Measurements from ENCODE around the gene POLRMT. TPM values are rescaled to one million over a fixed set of nuclear protein-coding genes. Genes with fewer than 3 reads are reported as not detected.

POLRMT gene
- total RNA-seq, 1 donor from 2014 or later: 90.1 TPM

DNA sequence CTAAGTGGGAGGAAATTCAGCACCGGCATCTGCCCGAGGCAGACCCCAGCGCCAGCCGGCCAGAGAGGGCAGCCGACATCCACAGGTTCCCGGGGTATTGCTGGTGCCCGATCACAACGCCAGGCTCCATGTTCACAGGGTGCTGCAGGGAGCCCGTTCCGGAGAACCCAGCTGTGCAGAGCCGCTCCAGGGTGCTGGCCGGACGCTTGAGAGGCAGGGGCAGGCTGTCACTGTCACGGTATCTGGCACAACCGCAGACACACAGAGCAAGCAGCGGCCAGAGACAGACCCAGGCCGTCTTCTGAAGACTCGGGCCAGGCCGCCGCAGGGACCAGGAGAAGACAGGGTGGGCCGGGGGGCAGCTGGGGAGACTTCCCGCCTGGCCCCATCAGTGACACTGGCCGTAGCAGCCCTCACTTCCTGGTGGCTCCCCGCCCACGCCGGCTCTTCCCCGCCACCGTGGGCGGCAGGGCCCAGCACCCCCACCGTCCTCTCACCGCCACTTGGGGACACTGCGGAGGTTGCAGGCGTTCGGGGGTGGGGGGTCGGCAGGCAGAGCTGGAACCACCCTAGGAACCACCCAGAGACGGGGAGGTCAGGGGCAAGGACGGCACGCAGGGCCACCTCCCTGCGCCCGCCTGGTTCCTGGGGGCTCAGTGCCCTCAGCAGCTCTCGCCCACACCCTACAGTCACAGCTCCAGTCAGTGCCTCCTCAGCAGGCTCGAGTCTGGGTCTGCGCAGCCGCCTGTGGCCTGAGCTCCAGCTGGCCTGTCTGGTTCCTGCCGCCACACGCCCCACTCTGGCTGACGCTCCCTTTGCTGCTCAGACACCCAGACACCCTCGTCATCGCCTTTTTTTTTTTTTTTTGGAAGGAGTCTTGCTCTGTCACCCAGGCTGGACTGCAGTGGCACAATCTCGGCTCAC lies 25.8 kb upstream of the POLRMT start:
- H3K36me3 Mint-ChIP-seq (ENCODE audit: low read depth): peaks cover 33% of the 10 kb centered on the region
- no peak overlapping the region for H3K27ac Mint-ChIP-seq
- H3K27me3 Mint-ChIP-seq (ENCODE audit: low read depth): no peaks in the 10 kb centered on the region
- intact Hi-C loops (cut with micrococcal nuclease): no loop called here
- no peak for DNase-seq (ENCODE audit: low spot score)
- H3K4me1 Mint-ChIP-seq (ENCODE audit: low read depth): peaks cover 14% of the 10 kb centered on the region
- no peaks in the 10 kb centered on the region for H3K9me3 Mint-ChIP-seq
- peak overlapping the region; percentile 97 for H3K4me3 Mint-ChIP-seq (ENCODE audit: low read depth)

DNA sequence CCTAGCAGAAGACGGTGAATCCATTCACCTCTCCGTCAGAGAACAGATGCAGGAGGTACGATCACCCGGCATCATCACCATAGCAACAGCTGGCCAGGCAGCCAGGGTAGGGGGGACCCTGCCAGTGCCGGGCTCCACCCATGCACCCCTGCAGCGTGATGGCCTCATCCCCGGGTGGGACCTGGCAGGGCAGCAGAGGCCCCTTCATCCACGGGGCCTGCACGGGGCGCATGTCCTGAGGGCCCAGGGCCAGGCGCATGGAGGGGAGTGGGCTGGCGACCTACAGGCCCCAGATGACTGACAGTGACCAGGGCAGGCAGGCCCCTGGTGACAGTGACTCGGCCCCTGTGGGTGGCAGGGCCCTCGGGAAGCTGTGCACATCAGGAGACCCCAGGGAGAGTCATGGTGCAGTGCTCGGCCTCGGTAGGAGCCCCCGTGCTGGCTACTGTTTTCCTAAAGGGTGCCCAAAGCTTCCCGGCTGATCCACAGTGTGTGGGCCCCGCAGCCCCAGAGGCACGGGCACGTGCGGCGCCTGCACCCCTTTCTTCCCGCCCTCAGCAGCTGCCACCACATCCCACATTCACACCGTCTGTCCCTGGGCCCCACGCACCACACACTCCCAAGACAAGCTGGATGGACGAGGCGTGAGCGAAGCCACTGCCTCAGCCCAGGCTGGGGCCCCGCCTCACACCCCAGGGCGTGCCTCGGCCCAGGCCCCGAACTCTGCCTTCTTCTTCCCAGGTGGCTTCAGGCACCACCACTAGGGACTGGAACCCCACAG lies 24.9 kb upstream of the POLRMT start:
- Mint-ChIP-seq H3K36me3 (ENCODE audit: low read depth) (peaks cover 41% of the 10 kb centered on the region), H3K4me3 (ENCODE audit: low read depth) (no peak overlapping the region), H3K4me1 (ENCODE audit: low read depth) (peaks cover 9% of the 10 kb centered on the region), H3K27ac (no peak overlapping the region), H3K27me3 (ENCODE audit: low read depth) (no peaks in the 10 kb centered on the region), H3K9me3 (no peaks in the 10 kb centered on the region)
- DNase-seq (ENCODE audit: low spot score): no peak
- intact Hi-C loops (cut with micrococcal nuclease): no loop called here

DNA sequence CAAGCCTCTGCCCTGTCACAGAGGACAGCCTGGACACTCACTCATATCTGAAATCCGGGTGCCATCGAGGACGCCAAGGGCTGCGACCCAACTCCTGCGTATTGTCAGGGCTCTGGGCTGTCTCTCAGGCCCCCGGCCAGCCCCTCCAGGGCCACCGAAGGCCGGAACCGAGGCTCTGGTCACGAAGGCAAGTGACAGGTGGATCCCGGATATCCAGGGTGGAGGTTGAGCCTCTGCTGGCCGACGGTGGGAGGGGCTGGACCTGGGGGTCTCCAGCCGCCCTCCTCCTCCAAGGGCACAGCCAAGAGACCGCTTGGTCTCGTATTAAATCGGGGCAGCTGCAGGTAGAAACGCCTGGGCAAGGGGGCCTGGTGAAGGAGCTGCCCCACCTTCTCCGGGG lies 24.3 kb upstream of the POLRMT start:
- peaks cover 41% of the 10 kb centered on the region for H3K36me3 Mint-ChIP-seq (ENCODE audit: low read depth)
- intact Hi-C loops (cut with micrococcal nuclease): no loop called here

DNA sequence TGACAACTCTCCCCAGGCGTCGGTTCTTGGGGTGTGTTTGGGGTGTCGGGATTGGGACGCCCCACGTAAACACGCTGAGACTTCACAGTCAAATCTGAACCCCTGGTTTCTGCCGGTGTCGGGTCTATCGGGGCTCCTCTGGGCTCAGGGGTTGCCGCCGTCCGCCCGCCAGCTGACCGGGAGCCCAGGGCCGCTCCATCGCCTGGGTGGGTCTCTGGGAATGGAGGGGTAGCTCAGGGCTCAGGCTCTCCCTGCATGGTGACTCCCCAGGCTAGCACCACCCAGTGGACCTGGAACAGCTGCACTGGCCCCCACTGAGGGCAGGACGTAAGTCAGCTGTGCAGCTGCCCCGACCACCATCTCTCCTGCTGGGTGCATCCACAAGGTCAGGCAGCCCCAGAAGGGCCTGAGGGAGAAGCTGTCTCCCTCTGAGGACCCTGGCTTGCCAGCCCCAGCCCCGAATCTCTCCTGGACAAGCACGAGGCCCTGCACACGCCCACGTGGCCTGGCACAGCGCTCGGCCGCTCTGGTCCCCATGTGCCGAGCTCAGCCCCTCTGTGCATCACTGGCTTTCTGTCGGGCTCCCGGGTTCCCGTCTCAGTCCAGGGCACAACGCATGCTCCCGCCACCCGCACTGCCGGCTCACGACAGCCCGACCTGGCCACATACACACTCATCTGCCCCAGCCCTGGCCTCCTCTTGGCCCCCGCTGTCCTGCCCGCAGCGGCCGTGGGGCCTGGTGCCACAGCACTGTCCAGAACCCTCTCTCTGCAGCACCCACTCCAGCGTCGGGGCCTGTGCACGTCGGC lies 23.6 kb upstream of the POLRMT start:
- no peak overlapping the region for H3K4me3 Mint-ChIP-seq (ENCODE audit: low read depth)
- H3K9me3 Mint-ChIP-seq: no peaks in the 10 kb centered on the region
- intact Hi-C loops (cut with micrococcal nuclease): no loop called here

More for the DNA sequence above, 24.3 kb upstream of the POLRMT start:
- H3K27me3 Mint-ChIP-seq (ENCODE audit: low read depth): no peaks in the 10 kb centered on the region
- H3K27ac Mint-ChIP-seq: no peak overlapping the region
- H3K4me3 Mint-ChIP-seq (ENCODE audit: low read depth): no peak overlapping the region
- H3K9me3 Mint-ChIP-seq: no peaks in the 10 kb centered on the region
- H3K4me1 Mint-ChIP-seq (ENCODE audit: low read depth): peaks cover 9% of the 10 kb centered on the region
- no peak for DNase-seq (ENCODE audit: low spot score)

DNA sequence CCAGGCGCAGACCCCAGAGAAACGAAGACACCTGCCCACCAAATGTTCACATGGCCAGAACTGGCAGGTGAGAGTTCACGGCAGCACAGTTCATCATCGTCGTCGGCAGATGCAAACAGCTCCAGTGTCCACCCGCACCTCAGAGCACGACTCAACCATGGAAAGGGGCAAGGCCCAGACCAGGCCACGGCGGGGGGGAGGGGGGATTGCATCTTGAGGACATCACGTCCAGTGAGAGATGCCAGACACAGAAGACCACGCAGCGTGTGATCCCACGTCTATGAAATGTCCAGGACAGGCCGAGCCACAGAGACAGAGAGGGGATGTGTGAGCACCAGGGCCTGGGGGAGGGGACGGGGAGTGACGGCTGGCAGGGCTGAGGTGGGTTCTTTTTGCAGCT lies 22.4 kb upstream of the POLRMT start:
- no peak overlapping the region for H3K4me3 Mint-ChIP-seq (ENCODE audit: low read depth)
- peaks cover 30% of the 10 kb centered on the region for H3K36me3 Mint-ChIP-seq (ENCODE audit: low read depth)
- DNase-seq (ENCODE audit: low spot score): no peak
- peaks cover 5% of the 10 kb centered on the region for H3K4me1 Mint-ChIP-seq (ENCODE audit: low read depth)
- intact Hi-C loops (cut with micrococcal nuclease): no loop called here
- H3K9me3 Mint-ChIP-seq: no peaks in the 10 kb centered on the region
- no peak overlapping the region for H3K27ac Mint-ChIP-seq
- H3K27me3 Mint-ChIP-seq (ENCODE audit: low read depth): no peaks in the 10 kb centered on the region

More for the DNA sequence above, 23.6 kb upstream of the POLRMT start:
- peaks cover 39% of the 10 kb centered on the region for H3K36me3 Mint-ChIP-seq (ENCODE audit: low read depth)
- H3K27ac Mint-ChIP-seq: no peak overlapping the region
- DNase-seq (ENCODE audit: low spot score): no peak
- no peaks in the 10 kb centered on the region for H3K27me3 Mint-ChIP-seq (ENCODE audit: low read depth)
- H3K4me1 Mint-ChIP-seq (ENCODE audit: low read depth): peaks cover 9% of the 10 kb centered on the region

DNA sequence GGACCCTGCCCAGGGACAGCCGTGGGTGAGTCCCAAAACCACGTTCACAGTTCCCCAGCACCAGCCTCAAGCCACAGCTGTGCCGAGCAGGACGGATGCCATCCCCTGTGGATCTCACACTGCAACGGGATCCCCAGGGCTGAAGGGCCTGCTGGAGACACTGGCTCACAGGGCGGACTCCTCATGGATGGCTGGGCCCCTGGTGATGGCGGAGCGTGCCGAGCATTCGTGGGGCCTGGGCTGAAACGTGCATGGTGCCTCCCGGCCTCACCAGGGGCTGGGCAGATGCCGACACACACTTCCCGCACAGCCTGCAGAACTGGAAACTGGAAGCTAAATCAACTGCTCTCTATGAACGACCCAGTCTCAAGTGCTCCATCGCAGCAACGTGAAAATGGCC lies 20.1 kb upstream of the POLRMT start:
- H3K36me3 Mint-ChIP-seq (ENCODE audit: low read depth): peaks cover 36% of the 10 kb centered on the region
- peaks cover 1% of the 10 kb centered on the region for H3K4me1 Mint-ChIP-seq (ENCODE audit: low read depth)
- no peak overlapping the region for H3K4me3 Mint-ChIP-seq (ENCODE audit: low read depth)
- H3K27me3 Mint-ChIP-seq (ENCODE audit: low read depth): no peaks in the 10 kb centered on the region
- no peak overlapping the region for H3K27ac Mint-ChIP-seq
- DNase-seq (ENCODE audit: low spot score): no peak
- intact Hi-C loops (cut with micrococcal nuclease): no loop called here
- H3K9me3 Mint-ChIP-seq: no peaks in the 10 kb centered on the region

DNA sequence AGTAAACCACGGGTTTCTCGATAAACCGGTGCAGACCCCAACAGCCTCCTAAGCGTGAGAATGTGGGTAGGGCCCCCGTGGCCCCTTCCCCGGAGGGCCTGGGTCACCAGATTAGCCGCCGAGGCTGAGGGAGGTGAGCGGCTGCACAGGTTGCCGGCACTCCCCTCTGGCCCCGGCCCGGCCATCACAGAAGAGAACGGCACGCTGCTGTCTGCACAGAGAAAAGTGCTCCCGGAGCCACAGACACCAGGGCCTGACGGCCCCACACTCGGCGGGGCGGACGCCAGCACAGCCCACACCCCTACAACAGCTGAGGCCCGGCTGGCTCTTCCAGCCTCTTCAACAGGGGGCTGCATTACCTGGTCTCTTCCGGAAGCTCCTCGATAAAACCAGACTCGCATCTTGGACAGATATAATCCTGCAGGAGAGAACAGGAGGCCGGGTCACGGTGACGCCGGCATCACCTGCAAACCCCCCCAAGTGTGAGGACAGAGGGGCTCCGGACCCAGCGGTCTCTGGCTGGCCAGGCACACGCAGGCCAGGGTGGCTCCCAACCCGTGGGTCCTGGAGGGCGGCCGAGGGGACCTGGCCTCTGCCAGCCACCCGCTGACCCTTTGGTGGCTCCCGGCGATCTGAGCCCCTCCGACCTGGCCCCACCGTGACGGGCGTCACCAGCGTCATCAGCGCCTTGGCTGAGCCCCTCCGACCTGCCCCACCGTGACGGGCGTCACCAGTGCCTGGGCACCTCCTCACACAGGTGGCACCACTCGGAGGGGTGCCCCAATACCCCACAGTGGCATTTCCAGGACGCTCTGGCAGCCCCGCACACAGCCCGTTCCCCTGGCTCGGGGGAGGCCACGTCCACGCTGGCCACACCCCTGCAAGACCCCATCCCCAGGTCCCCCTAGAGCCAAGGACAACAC lies 19.4 kb upstream of the POLRMT start:
- Mint-ChIP-seq H3K27me3 (ENCODE audit: low read depth) (no peaks in the 10 kb centered on the region), H3K27ac (no peak overlapping the region), H3K4me3 (ENCODE audit: low read depth) (no peak overlapping the region), H3K4me1 (ENCODE audit: low read depth) (peaks cover 1% of the 10 kb centered on the region), H3K36me3 (ENCODE audit: low read depth) (peaks cover 36% of the 10 kb centered on the region), H3K9me3 (no peaks in the 10 kb centered on the region)
- intact Hi-C loops (cut with micrococcal nuclease): no loop called here
- DNase-seq (ENCODE audit: low spot score): no peak

DNA sequence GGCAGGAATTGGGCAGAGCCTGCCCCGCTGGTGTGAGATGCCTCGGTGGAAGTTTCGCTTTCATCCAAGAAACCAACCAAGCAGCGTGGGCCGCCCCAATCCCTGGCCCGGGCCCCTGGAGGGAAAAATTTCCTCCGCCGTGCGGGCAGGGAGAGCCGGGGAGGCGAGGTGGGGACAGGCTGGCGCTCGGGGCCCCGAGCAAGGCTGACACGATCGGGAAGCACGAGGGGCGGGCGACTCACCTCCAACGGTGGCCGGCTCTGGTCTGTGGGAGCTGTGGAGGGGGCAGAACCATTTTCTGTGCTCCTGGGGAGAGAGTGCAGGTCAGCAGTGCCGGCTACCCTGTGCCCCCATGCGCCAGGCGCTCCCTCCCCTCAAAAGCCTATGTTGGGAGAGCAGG lies 18.7 kb upstream of the POLRMT start:
- no peak for DNase-seq (ENCODE audit: low spot score)
- Mint-ChIP-seq H3K36me3 (ENCODE audit: low read depth) (peaks cover 34% of the 10 kb centered on the region), H3K4me1 (ENCODE audit: low read depth) (peaks cover 1% of the 10 kb centered on the region), H3K27me3 (ENCODE audit: low read depth) (no peaks in the 10 kb centered on the region), H3K9me3 (no peaks in the 10 kb centered on the region), H3K27ac (no peak overlapping the region), H3K4me3 (ENCODE audit: low read depth) (no peak overlapping the region)
- intact Hi-C loops (cut with micrococcal nuclease): no loop called here

DNA sequence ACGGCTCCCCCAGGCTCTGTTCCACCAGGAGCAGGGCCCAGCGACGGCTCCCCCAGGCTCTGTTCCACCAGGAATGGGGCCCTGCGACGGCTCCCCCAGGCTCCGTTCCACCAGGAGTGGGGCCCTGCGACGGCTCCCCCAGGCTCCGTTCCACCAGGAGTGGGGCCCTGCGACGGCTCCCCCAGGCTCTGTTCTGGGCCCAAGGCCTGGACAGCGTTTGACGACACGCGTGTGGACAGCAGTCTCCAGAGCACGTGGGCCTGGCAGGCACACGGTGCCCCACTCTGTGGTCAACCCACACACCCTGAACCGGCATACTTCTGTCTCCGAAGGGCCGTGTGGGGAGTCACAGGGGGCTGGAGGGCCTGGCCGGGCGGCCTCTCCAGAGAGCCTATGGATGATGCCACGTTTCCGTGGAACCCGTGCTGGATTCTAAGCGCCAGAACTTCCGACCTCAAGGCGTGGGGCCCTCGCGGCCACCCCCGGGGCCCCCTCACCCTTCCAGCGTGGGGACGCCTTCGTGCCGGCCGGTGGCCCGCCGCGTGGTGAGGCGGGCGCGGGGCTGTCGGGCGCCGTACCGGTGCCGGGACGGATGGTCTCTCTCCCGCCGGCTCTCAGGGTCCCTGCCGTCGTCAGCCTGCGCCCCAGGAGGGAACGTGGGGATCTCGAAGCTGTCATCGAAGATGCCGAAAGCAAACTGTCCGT lies 17.9 kb upstream of the POLRMT start:
- intact Hi-C loops (cut with micrococcal nuclease): no loop called here
- H3K27ac Mint-ChIP-seq: no peak overlapping the region
- no peaks in the 10 kb centered on the region for H3K9me3 Mint-ChIP-seq
- no peaks in the 10 kb centered on the region for H3K4me1 Mint-ChIP-seq (ENCODE audit: low read depth)
- peaks cover 36% of the 10 kb centered on the region for H3K36me3 Mint-ChIP-seq (ENCODE audit: low read depth)
- no peaks in the 10 kb centered on the region for H3K27me3 Mint-ChIP-seq (ENCODE audit: low read depth)
- no peak overlapping the region for H3K4me3 Mint-ChIP-seq (ENCODE audit: low read depth)
- DNase-seq (ENCODE audit: low spot score): no peak

DNA sequence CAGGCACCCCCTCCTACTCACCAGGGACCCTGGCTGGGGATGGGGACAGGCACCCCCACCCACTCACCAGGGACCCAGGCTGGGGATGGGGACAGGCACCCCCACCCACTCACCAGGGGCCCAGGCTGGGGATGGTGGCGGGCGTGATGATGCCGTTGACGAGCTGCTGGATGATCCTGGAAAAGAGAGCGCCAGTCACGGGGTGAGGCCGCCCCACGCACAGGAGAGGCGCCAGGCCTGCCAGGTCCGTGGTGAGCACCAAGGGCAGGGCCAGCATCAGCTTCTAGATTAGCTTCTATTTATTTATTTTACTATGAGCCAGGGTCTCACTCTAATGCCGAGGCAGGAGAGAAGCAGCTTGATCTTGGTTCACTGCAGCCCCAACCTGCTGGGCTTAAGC lies 16.8 kb upstream of the POLRMT start:
- H3K4me3 Mint-ChIP-seq (ENCODE audit: low read depth): no peak overlapping the region
- no peaks in the 10 kb centered on the region for H3K4me1 Mint-ChIP-seq (ENCODE audit: low read depth)
- no peak overlapping the region for H3K27ac Mint-ChIP-seq
- H3K27me3 Mint-ChIP-seq (ENCODE audit: low read depth): no peaks in the 10 kb centered on the region
- H3K9me3 Mint-ChIP-seq: no peaks in the 10 kb centered on the region
- intact Hi-C loops (cut with micrococcal nuclease): no loop called here
- peaks cover 33% of the 10 kb centered on the region for H3K36me3 Mint-ChIP-seq (ENCODE audit: low read depth)
- no peak for DNase-seq (ENCODE audit: low spot score)

DNA sequence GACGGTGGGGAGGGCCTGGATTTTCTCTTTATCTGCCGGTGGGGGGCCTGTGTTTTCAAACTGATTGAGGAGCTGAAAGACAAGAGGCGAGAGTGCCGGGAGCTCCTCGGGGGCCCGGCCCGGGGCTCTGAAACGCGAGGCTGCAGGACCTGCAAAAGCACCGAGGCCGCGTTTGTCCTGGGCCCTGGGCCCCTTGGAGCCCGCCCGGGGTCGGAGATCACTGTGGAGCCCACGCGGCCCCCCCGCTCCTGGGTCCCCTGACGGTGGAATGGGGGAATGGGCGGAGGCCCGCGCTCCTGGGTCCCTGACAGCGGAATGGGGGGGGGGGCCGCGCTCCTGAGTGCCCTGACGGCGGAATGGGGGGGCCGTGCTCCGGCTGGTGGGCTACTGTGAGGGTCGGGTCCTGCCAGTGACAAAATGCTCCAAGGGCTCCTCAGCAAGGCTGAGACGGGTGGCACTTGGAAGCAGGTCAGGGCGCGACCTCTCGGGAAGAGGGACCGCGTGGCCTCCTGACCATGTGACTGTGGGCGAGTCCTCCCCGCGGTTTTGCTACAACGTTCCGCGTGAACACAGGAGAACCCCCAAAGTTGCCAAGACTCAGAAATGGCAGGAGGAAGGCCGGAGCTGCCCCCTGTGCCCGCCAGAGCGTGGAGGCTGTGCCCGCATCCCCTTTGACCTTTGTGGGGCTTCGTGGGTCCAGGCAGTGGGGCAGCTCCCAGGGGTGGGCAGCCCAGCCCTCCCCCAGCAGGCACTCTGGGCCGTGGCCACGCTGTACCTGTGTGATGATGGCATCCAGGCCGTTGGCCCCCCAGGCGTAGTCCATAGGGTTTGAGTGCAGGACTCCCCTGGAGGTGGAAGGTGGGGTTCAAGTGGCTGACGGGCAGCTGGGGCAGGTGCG lies 15.8 kb upstream of the POLRMT start:
- Mint-ChIP-seq H3K9me3 (no peaks in the 10 kb centered on the region), H3K27me3 (ENCODE audit: low read depth) (no peaks in the 10 kb centered on the region), H3K36me3 (ENCODE audit: low read depth) (peaks cover 31% of the 10 kb centered on the region), H3K27ac (no peak overlapping the region), H3K4me1 (ENCODE audit: low read depth) (no peaks in the 10 kb centered on the region), H3K4me3 (ENCODE audit: low read depth) (no peak overlapping the region)
- no peak for DNase-seq (ENCODE audit: low spot score)
- intact Hi-C loops (cut with micrococcal nuclease): no loop called here

Measured in activated T-helper 2 cell treated with anti-CD3 and anti-CD28 coated beads, Interferon-gamma antibody, Interleukin-2, Interleukin-4, amounts not matched to agents 10 μg/mL and 5 μg/mL and 100 μg/mL, durations not matched to agents 14 hours and 24 hours and 36 hours (primary cell).